Uterus (tissue), 2 donors: ENCODE measurements around the gene PRKN.

Experiments used
- POLR2A ChIP-seq, 2 donors: fragments of 450-650 bp; IDR thresholded peaks; one replicate each; pipeline ENCODE4 v1.6.1; 2016; ENCODE audit warnings: antibody characterized with exemption in 2 of 2, mild to moderate bottlenecking in 1 of 2, moderate library complexity in 1 of 2
- TF ChIP-seq, protein P1 (sequence below), 4 experiments: fragments of 200-600 bp in 2 of 4; fragments of 450-650 bp in 2 of 4; sonication (generic) in 2 of 4; IDR thresholded peaks; one replicate each; pipeline ENCODE4 v1.5.1; 2016 to 2019; ENCODE audit warnings: antibody characterized with exemption in 4 of 4, mild to moderate bottlenecking in 2 of 4, moderate library complexity in 1 of 4

DNA sequence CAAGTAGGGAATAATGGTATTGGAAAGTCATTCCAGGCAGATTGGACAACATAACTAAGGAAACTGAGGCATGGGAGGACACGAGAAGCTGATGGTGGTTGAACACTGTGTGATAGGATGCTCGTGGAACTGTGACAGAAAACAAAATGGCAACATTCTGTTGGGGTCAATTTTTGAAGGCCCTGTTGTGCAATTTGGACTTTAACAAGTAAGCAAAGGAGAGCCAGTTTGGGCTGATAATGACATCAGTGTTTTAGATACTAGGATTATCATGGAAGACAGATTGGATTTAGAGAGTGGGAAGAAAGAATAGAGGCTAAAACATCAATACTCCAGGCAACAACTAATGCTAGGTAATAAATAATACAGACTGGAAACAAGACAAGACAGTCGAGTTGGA lies 53.1 kb downstream of the PRKN start:
- TF ChIP-seq POLR2A (IDR thresholded peaks at IDR 0.05): no peak
- TF ChIP-seq, protein P1, sequence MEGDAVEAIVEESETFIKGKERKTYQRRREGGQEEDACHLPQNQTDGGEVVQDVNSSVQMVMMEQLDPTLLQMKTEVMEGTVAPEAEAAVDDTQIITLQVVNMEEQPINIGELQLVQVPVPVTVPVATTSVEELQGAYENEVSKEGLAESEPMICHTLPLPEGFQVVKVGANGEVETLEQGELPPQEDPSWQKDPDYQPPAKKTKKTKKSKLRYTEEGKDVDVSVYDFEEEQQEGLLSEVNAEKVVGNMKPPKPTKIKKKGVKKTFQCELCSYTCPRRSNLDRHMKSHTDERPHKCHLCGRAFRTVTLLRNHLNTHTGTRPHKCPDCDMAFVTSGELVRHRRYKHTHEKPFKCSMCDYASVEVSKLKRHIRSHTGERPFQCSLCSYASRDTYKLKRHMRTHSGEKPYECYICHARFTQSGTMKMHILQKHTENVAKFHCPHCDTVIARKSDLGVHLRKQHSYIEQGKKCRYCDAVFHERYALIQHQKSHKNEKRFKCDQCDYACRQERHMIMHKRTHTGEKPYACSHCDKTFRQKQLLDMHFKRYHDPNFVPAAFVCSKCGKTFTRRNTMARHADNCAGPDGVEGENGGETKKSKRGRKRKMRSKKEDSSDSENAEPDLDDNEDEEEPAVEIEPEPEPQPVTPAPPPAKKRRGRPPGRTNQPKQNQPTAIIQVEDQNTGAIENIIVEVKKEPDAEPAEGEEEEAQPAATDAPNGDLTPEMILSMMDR (IDR thresholded peaks at IDR 0.05): no peak
